ENCODE results near the gene RAPGEF5.

RAPGEF5 gene

DNA sequence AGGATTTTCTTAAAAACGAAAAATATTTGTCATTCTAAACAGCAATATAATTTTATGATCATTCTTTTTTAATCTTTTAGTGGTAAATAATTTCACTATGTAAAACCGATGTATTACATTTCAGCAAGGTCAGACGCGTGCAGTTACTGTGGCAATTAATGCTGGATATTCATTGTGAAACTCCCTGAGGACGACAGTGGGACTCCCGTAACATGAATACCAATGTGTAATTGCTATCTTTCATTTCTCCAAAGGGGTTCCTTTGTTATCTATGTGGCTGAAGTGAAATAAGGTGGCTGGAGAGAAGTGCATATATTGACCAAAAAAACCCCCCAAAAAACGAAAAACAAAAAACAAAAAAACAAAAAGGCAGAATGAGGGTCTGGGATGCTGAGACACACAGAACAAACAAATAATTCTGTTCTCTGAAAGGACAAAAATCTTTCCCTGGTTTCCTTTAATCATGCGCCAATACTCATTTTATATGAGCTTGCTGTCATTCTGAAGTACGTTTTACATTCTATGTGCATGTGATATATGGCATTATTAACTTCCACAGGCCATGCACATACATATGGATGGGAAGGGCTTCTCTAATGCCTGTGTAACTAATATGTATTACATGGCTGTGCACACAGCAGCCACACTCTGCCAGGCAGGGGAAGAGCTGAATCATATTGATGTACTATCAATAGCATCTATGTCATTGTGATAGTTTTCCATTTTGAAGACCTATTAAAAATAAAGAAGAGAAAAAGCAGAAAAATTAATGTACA is 161.4 kb downstream of the RAPGEF5 start:
- DNase-seq (ENCODE audit: low read depth in 3 of 3, low spot score in 1 of 3): no peak

DNA sequence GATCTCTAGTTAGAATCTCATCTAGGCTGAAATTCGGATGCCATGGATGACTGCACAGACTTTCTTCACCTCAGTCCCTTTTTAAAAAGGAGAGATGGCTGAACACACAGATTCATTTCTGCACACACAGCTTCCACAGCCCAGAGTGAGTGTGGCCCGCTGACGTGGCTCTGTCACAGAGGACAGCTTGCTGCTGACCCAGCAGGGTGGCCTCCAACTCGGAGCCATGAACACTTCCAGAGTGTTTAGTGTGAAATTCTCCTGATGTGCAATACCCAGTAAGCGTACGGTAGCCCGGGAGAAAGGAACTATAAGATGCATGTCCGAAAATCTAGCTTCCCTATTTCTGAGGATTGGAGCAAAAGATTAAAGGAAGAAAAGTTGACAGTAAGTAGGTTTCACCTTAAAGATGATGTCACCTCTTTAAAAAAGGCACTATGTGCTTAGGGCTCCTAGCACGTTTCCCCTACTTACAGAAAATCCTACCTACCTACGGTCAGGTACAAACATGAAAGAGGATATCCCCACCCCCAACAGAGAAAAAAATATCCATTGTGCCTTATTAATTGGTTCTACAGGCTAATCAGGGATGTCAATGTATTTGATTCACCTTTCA is 162.2 kb downstream of the RAPGEF5 start:
- DNase-seq (ENCODE audit: low read depth in 3 of 3, low spot score in 1 of 3): no peak

DNA sequence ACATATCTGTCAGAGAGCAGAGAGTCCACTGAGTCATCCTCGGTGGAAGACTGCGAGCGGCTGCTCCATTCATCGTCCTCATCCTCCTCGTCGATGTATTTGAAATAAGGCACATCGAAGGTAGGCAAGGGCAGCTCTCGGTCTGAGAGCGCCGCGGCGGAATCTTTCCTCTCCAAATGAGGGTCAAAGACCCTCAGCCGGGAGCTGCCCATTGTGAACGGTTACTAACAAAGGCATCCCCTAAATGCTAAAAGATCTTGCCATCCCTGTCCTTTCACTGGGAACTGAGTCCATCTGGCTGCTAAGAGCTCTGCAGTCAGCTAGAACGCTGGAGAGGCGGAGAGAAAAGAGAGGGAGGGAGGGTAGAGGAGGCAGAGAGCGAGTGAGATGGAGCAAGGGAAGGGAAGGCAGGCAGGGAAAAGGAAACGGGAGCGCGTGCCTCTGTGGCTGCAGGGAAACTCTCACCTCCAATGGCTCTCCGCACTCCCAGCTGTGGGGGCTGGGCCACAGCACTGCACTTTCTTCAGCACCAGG is 163.4 kb downstream of the RAPGEF5 start:
- no peak for DNase-seq (ENCODE audit: low read depth in 3 of 3, low spot score in 1 of 3)

GRCh38 chr7:22192801-22193200 is 164.2 kb downstream of the RAPGEF5 start:
- no peak for DNase-seq (ENCODE audit: low read depth in 3 of 3, low spot score in 1 of 3)

DNA sequence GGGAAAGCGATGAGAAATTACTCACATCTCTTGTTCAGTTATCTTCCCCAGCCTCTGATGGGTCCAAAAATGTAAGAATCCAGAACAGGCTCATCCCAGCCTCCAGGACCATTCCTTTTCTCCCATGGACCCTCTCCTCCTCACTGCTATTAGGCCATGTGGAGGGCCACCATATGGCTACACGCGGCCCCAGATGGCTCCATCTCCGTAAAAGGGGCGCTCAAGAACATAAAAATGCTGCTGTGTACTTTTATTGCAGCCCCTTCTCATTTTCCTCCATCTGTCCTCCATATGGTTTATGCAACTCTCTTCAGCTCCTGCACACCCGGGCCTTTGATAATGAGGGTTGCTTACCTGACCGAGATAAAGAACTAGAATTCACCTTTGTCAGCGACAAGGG is 166.2 kb downstream of the RAPGEF5 start:
- no peak for DNase-seq (ENCODE audit: low read depth in 3 of 3, low spot score in 1 of 3)

- DNase-seq (ENCODE audit: low read depth in 3 of 3, low spot score in 1 of 3): no peak
Measured at GRCh38 chr7:22189741-22190140, 167.2 kb downstream of the RAPGEF5 start.

DNA sequence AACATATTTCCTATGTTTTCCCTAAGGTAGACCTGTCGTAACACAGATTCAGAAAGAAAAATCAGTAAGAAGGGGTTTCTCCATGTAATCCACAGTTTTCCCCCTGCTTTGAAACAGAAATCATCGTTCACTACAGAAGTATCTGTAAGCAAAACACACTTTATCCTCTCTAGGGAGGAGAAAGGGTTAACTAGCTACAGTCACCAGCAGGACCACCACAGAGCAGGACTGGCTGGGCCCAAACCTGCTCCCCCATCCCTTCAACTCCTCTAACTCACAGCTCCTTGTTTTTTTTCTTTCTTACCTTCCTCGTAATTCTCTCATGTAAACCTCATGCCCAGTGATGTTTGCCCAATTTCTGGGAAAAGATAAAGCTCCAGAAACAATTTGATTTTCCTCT is 167.7 kb downstream of the RAPGEF5 start:
- no peak for DNase-seq (ENCODE audit: low read depth in 3 of 3, low spot score in 1 of 3)

DNA sequence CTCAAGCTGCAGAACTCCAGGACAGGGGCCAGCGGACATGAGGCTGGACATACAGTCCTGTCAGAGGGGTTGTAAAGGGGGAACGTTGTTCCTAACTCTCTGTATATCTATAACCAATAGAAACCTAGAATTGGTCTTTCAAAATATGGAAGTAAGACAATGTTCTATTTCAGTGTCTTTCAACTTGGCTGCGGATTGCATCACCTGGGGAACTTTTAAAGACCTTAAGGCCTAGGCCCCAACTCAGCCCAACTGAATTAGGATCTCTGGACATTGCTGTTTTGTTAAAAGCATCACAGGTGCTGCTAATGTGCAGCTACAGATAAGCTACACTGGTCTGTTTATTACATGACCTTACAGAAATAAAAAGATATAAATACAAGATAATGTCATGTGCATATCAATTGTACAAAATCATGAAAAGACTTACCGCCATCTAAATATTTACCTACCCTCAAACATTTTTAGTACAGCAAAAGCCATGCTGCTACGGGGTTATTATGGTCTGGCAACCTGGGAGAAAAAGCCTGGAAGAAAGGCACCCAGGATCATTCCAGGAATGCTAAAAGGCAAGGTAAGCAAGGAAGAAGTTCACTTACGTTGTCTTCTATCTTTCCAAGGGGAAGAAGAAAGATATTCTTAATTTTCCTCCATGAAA is 169.1 kb downstream of the RAPGEF5 start:
- DNase-seq (ENCODE audit: low read depth in 3 of 3, low spot score in 1 of 3): no peak

- no peak for DNase-seq (ENCODE audit: low read depth in 3 of 3, low spot score in 1 of 3)
Measured at GRCh38 chr7:22185559-22185958, 171.4 kb downstream of the RAPGEF5 start.

DNA sequence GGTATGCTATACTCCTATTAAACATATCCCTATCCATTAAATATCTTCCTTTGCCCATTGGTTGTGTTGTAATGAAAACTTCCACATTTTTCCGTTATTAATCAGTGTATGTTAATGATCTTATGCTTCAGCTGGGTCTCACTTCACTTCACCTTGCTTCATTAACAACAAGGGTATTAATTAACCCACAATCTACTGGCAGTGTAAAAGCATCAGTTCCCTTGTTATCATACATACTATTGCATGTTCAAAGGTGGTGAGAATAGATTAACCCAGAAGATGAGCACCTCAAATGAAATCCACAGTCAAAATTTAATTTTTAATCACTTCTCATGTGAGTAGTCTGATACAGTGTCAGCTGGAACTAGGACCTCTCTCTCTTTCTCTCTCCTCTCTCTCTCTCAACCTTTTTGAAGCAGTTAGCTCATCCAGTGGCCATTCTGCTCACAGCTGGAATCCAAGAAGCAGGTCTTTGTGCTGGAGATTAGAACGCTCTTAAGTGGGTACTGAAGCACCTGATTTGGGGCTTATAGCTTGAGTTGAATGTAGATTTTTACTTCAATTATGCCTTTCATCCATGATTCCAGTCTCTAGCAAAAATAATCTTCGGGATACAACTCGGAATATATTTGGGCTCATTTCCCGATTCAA is 172.3 kb downstream of the RAPGEF5 start:
- DNase-seq (ENCODE audit: low read depth in 3 of 3, low spot score in 1 of 3): no peak

DNA sequence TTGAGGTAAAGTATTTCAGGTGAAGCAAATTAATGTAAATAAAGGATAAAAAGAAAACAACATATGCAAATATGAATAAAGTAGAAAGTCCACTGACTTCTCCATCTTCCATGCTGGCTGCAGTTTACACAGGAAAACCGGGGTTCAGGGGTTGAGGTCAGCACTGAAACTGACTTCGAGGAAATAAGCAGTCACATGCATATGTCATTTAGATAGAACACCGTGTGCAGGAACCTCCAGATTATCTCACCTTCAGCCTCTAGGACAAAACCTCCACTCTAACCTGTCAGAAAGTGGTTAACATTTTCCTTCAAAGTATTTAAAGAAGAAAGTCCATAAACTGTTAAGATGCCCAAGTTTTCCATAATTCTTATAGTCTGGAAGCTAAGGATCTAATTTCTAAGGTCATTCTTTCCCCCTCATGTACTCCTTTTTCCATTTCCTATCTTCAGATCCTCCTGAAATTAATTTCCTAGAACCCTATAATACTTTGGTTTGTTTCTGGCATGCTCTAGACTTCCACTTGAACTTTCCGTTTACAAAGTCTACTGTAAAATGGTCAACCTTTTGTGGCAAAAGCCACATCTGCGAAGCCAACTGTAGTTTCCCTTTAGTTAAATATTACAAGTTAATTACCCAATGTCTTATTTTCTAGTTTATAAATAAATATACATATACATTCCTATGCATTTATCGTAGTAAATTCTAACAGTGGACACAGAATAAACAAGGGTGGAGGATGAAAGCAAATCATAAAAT is 173.3 kb downstream of the RAPGEF5 start:
- no peak for DNase-seq (ENCODE audit: low read depth in 3 of 3, low spot score in 1 of 3)

DNA sequence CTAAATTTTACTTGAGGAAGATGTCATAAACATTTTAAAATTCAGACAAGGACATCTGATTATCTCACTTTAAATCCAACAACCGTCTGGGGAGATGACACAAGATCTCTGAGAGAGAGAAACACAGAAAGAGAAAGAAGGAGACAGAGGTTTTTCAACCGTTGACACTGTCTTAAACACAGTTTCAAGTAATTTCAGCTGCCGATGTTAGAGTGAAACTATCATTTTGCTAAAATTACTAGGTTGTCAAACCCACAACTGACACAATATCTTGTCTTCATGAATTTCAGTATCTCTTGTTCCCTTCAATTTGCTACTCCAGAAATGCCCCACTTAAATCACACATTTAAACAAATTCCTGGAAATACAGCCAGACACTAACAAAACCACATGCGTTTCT is 174.8 kb downstream of the RAPGEF5 start:
- no peak for DNase-seq (ENCODE audit: low read depth in 3 of 3, low spot score in 1 of 3)

DNA sequence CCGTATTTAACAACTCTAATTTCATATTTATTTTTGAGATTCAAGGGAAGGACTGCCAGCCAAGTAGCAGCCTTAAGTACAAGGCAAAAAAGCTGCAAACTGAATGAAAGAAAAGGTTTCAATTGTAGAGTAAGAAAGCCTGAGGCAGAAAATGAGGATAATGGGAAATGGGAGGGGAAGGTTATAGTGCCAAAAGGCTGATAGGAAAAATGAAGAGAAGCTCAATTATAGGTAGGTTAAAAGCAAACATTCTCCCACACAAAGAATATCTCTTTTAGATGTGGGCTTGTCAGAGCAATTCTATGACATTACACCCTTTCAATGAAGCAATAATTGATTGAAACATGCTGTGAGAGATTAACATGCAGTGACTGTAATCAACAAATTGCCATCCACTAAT is 175.3 kb downstream of the RAPGEF5 start:
- no peak for DNase-seq (ENCODE audit: low read depth in 3 of 3, low spot score in 1 of 3)

DNA sequence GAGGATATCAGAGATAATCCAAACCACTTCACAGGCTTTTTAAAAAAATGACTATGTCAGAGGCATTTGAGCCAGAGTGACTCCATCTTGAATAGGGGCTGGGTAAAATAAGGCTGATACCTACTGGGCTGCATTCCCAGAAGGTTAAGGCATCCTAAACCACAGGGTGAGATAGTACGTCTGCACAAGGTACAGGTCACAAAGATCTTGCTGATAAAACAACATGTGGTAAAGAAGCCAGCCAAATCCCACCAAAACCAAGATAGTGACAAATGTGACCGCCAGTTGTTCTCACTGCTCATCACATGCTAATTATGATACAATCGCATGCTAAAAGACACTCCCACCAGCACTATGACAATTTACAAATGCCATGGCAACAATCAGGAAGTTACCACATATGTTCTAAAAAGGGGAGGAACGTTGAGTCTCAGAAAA is 177.5 kb downstream of the RAPGEF5 start:
- no peak for DNase-seq (ENCODE audit: low read depth in 3 of 3, low spot score in 1 of 3)

DNA sequence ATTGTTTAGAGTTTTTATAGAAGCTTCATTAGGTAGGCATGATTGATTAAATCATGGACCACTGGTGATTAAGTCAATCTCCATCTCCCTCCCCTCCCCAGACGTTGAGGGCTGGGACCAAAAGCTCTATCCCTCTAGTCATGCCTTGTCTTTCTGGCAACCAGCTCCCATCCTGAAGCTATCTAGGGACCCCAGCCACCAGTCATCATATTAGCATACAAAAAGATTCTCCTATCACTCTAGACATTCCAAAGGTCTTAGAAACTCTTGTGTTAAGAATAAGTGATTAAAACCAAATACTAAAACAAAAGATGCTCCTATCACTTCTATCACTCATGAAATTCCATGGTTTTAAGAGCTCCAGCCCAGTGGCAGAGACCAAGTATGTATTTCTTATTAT is 178.2 kb downstream of the RAPGEF5 start:
- no peak for DNase-seq (ENCODE audit: low read depth in 3 of 3, low spot score in 1 of 3)

DNA sequence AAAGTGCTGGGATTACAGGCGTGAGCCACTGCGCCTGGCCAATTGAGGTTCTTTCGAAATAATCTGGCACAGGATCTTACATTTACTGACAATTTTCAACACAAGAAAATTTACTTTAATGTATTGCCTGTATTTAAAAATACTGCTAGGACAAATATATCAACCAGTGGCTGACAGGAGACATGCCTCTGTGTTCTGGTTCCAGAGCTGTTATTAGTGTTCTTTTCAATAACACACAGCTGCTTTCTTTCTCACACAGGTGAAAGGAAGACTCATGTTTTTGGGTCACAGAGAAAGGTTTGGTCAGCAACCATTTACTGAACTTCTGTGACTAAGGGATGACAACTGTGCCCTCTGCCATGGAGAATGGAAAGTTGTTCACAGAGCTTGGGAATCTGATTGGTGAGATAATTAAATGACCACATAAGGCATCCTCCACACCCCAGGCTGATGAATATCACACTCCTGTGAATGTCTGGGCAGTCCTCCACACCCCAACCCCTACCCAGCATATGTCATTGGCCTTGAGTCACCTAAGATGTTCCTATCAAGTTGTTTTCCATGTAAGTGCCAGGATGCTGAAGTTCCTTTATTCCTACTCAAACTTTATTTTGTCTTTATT is 180.1 kb downstream of the RAPGEF5 start:
- no peak for DNase-seq (ENCODE audit: low read depth in 3 of 3, low spot score in 1 of 3)

DNA sequence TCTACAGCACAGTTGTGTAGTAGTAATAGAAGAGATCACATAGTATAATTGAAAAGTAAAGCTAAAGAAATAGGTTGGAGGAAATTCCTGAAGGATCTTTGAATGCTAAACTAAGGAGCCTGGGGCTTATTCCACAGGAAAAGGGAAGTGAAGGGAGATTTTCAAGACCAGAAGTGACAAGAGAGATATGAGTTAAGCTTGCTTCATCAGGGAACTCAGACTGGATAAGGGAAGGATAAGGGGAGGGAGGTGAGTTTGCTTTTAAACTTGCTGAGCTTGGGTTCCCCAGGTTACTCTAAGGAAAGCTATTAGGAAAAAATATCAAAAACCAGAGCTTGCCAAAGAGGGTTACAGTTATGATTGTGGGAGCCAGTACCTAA is 182.4 kb downstream of the RAPGEF5 start:
- no peak for DNase-seq (ENCODE audit: low read depth in 3 of 3, low spot score in 1 of 3)

DNA sequence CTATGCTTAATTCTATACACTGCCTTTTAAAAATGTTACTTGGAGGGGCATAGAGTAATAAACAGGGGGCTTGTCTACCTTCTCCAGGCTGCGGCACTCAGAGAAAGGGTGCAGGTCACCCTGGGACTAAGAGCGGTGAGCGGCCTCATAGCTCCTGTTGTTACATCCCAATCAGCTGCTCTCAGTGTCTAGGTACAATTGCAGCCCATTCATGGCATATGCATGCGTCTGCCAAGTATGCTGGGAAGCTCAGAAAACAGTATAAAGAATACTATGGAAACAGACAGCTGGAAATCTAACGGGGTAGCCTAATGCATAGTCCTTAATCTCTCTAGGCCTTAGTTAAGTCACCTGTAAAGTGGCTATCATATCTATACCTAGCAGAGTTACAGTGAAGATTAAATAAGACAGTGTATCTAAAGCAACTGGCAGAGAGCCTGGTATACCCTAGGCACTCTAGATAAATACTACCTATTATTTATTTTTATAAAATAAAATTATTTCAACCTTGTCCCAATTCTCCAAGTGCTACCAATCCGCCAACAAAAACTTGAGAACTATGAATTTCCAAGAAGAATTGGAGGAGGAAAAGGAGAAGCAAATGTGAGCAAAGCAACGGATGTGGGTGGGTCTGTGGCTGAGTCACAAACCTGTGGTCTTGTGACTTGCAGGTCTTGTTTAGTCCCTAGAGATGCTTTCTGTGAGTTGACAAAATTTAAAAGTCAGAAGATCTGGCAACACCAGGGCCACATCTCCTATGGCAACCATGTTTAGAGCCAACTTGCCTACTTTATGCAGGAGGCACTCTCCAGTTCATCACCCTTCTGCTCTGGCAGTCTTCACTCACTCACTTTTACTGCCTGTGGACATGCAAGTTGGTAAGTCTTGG is 183.0 kb downstream of the RAPGEF5 start:
- no peak for DNase-seq (ENCODE audit: low read depth in 3 of 3, low spot score in 1 of 3)

- DNase-seq (ENCODE audit: low read depth in 3 of 3, low spot score in 1 of 3): no peak
Measured at GRCh38 chr7:22168129-22168634, 188.8 kb downstream of the RAPGEF5 start.
